Measurements from ENCODE around the gene FMO3. TPM values are rescaled to one million over a fixed set of nuclear protein-coding genes. Genes with fewer than 3 reads are reported as not detected.

Gene FMO3
- total RNA-seq, 1 experiment from 2014 or later = not detected

DNA sequence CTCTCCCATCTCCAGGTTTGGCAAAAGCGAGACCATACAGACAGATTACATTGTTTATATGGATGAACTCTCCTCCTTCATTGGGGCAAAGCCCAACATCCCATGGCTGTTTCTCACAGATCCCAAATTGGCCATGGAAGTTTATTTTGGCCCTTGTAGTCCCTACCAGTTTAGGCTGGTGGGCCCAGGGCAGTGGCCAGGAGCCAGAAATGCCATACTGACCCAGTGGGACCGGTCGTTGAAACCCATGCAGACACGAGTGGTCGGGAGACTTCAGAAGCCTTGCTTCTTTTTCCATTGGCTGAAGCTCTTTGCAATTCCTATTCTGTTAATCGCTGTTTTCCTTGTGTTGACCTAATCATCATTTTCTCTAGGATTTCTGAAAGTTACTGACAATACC is 26.4 kb downstream of the FMO3 start (continued):
- TF ChIP-seq EMX1 (CRISPR knock-in tag; IDR thresholded peaks at IDR 0.05) (no peak), SOX15 (CRISPR knock-in tag; IDR thresholded peaks at IDR 0.05) (no peak), PRRX2 (CRISPR knock-in tag; IDR thresholded peaks at IDR 0.05) (no peak), MXD4 (CRISPR knock-in tag; IDR thresholded peaks at IDR 0.05; ENCODE audit: borderline replicate concordance) (no peak), ETV6 (CRISPR knock-in tag; IDR thresholded peaks at IDR 0.05) (no peak), KAT7 (CRISPR knock-in tag; IDR thresholded peaks at IDR 0.05; ENCODE audit: borderline replicate concordance) (no peak), HMGA2 (CRISPR knock-in tag; IDR thresholded peaks at IDR 0.05) (no peak)
- TF ChIP-seq, protein P1, sequence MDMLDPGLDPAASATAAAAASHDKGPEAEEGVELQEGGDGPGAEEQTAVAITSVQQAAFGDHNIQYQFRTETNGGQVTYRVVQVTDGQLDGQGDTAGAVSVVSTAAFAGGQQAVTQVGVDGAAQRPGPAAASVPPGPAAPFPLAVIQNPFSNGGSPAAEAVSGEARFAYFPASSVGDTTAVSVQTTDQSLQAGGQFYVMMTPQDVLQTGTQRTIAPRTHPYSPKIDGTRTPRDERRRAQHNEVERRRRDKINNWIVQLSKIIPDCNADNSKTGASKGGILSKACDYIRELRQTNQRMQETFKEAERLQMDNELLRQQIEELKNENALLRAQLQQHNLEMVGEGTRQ (CRISPR knock-in tag; IDR thresholded peaks at IDR 0.05) = no peak

DNA sequence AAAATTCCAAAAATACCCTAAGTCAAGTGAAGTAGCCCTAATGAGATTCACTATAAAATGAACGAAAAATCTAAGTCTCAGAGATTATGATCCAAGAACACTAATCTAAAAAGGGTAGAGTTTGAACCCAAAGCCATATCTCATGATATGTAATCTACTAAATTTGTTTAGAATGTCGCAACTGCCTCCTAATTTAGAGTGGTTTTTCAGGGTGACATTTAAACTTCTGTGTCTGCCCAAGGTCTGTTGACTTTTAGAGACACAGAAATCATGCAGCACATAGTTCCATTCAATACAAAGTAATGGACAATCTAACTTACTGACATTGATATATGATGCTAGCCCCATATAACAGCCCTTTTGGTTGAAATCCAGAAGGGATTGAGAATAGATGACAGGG is 28.9 kb downstream of the FMO3 start:
- ATAC-seq (no peak), DNase-seq (ENCODE audit: low spot score) (no peak)
- Mint-ChIP-seq H3K9me3 (no peaks in the 10 kb centered on the region), H3K4me3 (no peak overlapping the region), H3K27ac (no peak overlapping the region), H3K27me3 (ENCODE audit: low read depth) (peaks cover 2% of the 10 kb centered on the region; the same call in 1 of the 2 replicates), H3K36me3 (no peaks in the 10 kb centered on the region), H3K4me1 (peaks cover 4% of the 10 kb centered on the region; the same call in 1 of the 2 replicates)
- CTCF ChIA-PET = no interaction called here
- POLR2A ChIA-PET = no interaction called here
- TF ChIP-seq GABPB1 (CRISPR knock-in tag; IDR thresholded peaks at IDR 0.05) (no peak), ZNF219 (CRISPR knock-in tag; IDR thresholded peaks at IDR 0.05; ENCODE audit: borderline replicate concordance) (no peak), ZNF423 (CRISPR knock-in tag; IDR thresholded peaks at IDR 0.05) (no peak), FOXK1 (CRISPR knock-in tag; IDR thresholded peaks at IDR 0.05) (no peak), IRF2 (CRISPR knock-in tag; IDR thresholded peaks at IDR 0.05; ENCODE audit: borderline replicate concordance, low read depth) (no peak), ESRRA (CRISPR knock-in tag; IDR thresholded peaks at IDR 0.05; ENCODE audit: borderline replicate concordance) (no peak), HMGA2 (CRISPR knock-in tag; IDR thresholded peaks at IDR 0.05) (no peak), ETV6 (CRISPR knock-in tag; IDR thresholded peaks at IDR 0.05) (no peak), EMX1 (CRISPR knock-in tag; IDR thresholded peaks at IDR 0.05) (no peak), ZNF121 (CRISPR knock-in tag; IDR thresholded peaks at IDR 0.05) (no peak)
- TF ChIP-seq, protein P1 (CRISPR knock-in tag; IDR thresholded peaks at IDR 0.05) = no peak
- TF ChIP-seq, protein P2, sequence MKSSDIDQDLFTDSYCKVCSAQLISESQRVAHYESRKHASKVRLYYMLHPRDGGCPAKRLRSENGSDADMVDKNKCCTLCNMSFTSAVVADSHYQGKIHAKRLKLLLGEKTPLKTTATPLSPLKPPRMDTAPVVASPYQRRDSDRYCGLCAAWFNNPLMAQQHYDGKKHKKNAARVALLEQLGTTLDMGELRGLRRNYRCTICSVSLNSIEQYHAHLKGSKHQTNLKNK (CRISPR knock-in tag; IDR thresholded peaks at IDR 0.05) = no peak
- TF ChIP-seq, protein P3, sequence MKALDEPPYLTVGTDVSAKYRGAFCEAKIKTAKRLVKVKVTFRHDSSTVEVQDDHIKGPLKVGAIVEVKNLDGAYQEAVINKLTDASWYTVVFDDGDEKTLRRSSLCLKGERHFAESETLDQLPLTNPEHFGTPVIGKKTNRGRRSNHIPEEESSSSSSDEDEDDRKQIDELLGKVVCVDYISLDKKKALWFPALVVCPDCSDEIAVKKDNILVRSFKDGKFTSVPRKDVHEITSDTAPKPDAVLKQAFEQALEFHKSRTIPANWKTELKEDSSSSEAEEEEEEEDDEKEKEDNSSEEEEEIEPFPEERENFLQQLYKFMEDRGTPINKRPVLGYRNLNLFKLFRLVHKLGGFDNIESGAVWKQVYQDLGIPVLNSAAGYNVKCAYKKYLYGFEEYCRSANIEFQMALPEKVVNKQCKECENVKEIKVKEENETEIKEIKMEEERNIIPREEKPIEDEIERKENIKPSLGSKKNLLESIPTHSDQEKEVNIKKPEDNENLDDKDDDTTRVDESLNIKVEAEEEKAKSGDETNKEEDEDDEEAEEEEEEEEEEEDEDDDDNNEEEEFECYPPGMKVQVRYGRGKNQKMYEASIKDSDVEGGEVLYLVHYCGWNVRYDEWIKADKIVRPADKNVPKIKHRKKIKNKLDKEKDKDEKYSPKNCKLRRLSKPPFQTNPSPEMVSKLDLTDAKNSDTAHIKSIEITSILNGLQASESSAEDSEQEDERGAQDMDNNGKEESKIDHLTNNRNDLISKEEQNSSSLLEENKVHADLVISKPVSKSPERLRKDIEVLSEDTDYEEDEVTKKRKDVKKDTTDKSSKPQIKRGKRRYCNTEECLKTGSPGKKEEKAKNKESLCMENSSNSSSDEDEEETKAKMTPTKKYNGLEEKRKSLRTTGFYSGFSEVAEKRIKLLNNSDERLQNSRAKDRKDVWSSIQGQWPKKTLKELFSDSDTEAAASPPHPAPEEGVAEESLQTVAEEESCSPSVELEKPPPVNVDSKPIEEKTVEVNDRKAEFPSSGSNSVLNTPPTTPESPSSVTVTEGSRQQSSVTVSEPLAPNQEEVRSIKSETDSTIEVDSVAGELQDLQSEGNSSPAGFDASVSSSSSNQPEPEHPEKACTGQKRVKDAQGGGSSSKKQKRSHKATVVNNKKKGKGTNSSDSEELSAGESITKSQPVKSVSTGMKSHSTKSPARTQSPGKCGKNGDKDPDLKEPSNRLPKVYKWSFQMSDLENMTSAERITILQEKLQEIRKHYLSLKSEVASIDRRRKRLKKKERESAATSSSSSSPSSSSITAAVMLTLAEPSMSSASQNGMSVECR (CRISPR knock-in tag; IDR thresholded peaks at IDR 0.05; ENCODE audit: borderline replicate concordance) = no peak
- TF ChIP-seq, protein P4, sequence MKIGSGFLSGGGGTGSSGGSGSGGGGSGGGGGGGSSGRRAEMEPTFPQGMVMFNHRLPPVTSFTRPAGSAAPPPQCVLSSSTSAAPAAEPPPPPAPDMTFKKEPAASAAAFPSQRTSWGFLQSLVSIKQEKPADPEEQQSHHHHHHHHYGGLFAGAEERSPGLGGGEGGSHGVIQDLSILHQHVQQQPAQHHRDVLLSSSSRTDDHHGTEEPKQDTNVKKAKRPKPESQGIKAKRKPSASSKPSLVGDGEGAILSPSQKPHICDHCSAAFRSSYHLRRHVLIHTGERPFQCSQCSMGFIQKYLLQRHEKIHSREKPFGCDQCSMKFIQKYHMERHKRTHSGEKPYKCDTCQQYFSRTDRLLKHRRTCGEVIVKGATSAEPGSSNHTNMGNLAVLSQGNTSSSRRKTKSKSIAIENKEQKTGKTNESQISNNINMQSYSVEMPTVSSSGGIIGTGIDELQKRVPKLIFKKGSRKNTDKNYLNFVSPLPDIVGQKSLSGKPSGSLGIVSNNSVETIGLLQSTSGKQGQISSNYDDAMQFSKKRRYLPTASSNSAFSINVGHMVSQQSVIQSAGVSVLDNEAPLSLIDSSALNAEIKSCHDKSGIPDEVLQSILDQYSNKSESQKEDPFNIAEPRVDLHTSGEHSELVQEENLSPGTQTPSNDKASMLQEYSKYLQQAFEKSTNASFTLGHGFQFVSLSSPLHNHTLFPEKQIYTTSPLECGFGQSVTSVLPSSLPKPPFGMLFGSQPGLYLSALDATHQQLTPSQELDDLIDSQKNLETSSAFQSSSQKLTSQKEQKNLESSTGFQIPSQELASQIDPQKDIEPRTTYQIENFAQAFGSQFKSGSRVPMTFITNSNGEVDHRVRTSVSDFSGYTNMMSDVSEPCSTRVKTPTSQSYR (CRISPR knock-in tag; IDR thresholded peaks at IDR 0.05) = no peak
- TF ChIP-seq, protein P5, sequence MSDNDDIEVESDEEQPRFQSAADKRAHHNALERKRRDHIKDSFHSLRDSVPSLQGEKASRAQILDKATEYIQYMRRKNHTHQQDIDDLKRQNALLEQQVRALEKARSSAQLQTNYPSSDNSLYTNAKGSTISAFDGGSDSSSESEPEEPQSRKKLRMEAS (CRISPR knock-in tag; IDR thresholded peaks at IDR 0.05) = no peak
- TF ChIP-seq, protein P6, sequence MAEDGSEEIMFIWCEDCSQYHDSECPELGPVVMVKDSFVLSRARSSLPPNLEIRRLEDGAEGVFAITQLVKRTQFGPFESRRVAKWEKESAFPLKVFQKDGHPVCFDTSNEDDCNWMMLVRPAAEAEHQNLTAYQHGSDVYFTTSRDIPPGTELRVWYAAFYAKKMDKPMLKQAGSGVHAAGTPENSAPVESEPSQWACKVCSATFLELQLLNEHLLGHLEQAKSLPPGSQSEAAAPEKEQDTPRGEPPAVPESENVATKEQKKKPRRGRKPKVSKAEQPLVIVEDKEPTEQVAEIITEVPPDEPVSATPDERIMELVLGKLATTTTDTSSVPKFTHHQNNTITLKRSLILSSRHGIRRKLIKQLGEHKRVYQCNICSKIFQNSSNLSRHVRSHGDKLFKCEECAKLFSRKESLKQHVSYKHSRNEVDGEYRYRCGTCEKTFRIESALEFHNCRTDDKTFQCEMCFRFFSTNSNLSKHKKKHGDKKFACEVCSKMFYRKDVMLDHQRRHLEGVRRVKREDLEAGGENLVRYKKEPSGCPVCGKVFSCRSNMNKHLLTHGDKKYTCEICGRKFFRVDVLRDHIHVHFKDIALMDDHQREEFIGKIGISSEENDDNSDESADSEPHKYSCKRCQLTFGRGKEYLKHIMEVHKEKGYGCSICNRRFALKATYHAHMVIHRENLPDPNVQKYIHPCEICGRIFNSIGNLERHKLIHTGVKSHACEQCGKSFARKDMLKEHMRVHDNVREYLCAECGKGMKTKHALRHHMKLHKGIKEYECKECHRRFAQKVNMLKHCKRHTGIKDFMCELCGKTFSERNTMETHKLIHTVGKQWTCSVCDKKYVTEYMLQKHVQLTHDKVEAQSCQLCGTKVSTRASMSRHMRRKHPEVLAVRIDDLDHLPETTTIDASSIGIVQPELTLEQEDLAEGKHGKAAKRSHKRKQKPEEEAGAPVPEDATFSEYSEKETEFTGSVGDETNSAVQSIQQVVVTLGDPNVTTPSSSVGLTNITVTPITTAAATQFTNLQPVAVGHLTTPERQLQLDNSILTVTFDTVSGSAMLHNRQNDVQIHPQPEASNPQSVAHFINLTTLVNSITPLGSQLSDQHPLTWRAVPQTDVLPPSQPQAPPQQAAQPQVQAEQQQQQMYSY (CRISPR knock-in tag; IDR thresholded peaks at IDR 0.05) = no peak
- TF ChIP-seq, protein P7, sequence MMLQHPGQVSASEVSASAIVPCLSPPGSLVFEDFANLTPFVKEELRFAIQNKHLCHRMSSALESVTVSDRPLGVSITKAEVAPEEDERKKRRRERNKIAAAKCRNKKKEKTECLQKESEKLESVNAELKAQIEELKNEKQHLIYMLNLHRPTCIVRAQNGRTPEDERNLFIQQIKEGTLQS (CRISPR knock-in tag; conservative IDR thresholded peaks at IDR 0.05) = no peak
